RKO (cell line): ENCODE results near the gene KRTCAP2.

Experiments
- DNase-seq: peaks from one replicate; pipeline ENCODE4 v3.0.0-alpha.2; 2016; ENCODE audit warnings: low spot score

The KRTCAP2 gene

DNA sequence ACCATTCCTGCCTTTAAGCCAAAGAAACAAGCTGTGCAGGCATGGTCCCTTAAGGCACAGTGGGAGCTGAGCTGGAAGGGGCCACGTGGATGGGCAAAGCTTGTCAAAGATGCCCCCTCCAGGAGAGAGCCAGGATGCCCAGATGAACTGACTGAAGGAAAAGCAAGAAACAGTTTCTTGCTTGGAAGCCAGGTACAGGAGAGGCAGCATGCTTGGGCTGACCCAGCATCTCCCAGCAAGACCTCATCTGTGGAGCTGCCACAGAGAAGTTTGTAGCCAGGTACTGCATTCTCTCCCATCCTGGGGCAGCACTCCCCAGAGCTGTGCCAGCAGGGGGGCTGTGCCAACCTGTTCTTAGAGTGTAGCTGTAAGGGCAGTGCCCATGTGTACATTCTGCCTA lies 38.8 kb downstream of the KRTCAP2 start:
- DNase-seq: no peak

- no peak for DNase-seq
Observed at GRCh38 chr1:155133799-155134281, 39.3 kb downstream of the KRTCAP2 start.

DNA sequence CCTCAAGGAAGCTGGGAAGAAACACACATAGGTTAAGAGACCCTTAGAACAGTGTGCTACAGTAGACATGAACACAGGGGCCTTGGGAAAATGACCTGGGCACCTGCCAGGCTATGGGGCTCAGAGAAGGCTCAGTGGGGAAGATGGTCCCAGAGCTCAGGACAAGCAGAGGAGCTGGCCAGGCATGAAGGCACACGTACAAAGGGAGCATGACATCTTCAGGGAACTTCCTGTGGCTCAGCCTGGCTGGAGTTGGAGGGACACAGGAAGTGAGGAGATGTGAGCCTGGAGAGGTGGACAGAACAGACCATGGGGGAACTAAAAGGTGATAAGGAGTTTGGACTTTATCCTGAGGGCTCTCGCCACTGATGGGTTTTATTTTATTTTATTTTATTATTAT lies 41.2 kb downstream of the KRTCAP2 start:
- DNase-seq: no peak

DNA sequence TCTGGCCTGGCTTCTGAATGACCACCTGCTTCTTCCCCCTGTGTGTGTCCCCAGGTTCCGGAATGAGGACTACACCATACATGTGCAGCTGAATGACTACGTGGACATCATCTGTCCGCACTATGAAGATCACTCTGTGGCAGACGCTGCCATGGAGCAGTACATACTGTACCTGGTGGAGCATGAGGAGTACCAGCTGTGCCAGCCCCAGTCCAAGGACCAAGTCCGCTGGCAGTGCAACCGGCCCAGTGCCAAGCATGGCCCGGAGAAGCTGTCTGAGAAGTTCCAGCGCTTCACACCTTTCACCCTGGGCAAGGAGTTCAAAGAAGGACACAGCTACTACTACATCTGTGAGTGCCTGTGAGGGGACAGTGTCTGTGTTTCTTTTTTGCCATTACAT lies 41.8 kb downstream of the KRTCAP2 start:
- DNase-seq: no peak

DNA sequence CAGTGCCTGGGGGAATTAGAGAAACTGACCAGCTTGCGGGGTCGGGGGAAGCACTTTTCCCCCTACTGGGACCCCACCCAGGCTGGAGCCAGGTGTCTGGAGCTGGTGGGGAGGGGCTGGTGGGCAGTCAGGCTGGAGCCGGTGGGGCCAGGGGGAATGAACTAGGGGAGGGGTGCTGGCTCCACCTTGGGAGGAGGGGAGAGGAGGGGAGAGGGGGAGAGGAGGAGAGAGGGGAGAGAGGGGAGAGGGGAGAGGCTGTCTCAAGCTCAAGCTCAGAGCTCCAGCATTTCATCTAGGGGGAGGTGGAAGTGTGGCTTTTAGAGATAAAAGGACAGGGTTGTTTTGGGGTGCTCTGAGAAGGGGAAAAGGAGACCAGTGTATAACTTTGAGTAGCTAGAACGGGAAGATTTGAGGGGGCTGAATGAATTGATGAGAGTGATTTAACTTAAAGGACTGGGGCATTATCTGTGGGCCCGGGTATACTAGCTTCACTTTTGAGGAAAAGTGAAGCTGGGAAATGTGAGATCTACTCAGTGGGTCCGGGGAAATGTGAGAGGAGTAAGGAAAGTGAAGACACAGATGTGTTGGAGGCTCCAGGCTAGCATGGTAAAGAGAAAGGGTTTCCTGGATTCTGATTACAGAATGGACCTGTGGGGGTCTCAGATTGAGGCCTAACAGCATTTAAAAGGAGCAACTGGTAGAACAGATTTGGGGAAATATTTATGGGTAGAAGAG lies 42.7 kb downstream of the KRTCAP2 start:
- DNase-seq: no peak

DNA sequence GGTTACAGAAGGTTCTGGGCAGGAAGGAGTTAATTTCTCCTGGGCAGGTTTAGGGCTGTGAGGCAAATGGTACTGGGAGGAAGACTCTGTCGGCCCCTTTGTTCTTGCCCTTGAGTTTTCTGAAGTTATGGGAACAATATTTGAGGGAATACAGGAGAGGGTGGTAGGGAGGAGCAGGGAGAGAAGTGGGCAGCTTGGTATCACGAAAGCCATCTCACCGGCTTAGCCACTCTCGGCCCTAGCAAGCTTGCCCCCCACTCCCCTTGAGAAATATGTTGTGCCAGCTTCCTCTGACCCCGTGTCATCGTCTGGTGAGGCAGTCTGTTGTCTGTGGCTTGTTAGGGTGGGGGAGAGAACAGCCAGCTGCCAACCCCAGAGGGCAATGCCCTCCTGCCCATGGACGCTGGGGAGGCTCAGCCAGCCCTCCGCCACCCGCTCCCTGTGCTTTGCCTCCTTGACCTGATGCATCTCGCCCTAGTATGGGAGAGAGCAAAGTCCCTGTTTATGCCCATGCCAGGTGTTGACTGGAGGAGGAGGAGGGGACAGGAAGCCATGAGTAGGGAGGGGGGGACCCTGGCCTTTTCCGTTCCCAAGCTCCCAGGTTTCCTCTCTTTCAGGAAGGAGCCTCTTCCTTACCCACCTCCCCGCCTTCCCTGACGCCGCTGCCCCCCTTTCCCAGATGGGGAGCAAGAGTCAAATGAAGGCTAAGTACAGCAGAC lies 44.2 kb downstream of the KRTCAP2 start:
- no peak for DNase-seq

DNA sequence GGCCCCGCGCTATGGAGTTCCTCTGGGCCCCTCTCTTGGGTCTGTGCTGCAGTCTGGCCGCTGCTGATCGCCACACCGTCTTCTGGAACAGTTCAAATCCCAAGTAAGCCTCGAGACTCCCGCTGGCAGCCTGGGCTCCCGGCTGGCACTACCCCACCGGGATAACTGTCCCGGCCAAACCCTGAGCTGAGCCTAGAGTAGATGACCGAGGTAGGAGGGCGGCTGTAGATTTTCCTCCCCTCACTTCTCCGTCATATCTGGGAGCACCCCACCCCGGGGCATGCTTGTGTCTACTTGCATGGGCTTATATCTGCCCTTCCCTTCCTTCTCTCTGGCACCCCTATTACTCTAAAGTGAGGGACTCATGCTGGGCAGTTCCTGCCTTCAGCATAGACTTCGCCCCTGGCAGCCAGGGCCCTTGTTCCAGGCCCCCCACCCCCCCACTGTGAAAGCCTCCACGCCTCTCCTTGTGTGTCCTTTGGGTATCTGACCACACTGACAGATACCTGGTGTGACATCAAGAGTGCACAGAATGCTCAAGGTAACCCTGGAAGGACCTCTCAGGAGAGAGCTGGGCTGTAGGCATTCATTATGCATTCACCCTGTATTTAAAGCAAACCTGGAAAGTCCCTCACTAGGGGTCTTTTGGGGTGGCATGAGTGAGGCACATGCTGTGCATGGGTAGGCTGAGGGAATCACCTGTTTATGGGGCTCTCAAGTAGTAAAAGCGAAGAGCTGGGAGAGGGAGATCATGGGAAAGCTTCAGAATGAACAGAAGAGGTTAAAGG lies 44.9 kb downstream of the KRTCAP2 start:
- DNase-seq: no peak

- DNase-seq: peak; percentile 40
Observed at GRCh38 chr1:155127105-155127966, 45.8 kb downstream of the KRTCAP2 start, which contains the start of gene EFNA1. Gene EFNA1, plus strand, starts transcription at chr1:155127876. Its CDS starts 102 bp downstream, at chr1:155127978.

GRCh38 chr1:155126556-155127104 lies 46.5 kb downstream of the KRTCAP2 start:
- no peak for DNase-seq

- no peak for DNase-seq
Observed at GRCh38 chr1:155125946-155126555, 47.1 kb downstream of the KRTCAP2 start.

DNA sequence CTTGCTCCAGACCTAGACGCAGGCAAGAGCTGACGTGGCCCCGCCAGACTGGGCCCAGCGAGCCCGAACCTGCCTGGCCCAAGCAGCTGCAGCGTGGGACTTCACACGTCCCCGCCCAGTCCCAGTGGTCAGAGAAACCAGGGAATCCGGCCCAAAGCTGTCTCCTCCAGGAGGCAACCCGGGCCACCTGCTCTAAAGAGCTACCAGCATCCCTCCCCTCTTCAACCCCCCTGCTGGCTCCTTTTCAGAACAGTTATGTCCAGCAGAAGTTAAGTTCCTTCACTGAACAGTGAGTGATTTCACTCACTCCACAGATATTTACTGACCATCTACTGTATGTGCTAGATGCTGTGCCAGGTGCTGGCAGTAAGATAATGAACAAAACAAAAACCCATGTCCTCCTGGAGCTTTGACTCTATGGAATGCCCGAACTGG lies 47.6 kb downstream of the KRTCAP2 start:
- DNase-seq: no peak

- no peak for DNase-seq
Observed at GRCh38 chr1:155124503-155125463, 48.3 kb downstream of the KRTCAP2 start.

DNA sequence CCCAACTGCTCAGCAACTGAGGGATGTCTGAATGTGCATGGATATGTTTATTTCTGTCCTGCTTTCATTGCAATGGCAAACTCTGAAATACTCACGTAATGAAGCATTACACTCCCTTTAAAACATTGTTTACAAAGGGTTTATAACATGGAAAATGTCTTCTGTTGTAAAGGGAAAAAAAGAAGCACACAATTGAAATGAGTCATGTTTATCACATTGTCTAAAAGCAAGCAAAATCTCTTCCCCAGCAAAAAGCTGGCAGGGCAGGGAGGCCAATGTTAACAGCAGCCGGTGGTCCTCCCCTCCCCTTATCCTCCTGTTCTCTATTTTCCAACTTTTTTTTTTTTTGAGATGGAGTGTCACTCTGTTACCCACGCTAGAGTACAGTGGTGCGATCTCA lies 49.3 kb downstream of the KRTCAP2 start:
- DNase-seq: no peak

DNA sequence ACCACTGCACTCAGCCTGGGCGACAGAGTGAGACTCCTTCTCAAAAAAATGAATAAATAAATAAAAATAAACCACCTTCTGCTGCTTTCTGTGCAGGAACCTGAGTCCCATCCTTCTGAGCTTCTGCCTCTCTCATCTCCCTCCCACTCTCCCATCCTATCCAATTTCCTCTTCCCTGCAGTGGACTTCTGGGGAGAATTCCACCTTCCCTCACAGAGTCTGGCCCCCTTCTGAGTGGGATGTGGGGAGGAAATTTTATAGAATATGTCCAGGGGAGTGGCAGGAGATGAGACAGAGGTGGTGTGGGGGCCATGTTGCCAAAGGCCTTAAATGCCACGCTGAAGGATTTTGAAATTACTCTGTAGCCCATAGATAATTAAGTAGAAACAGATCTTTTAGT lies 50.8 kb downstream of the KRTCAP2 start:
- DNase-seq: no peak

- DNase-seq: no peak
Observed at GRCh38 chr1:155121249-155121648, 51.9 kb downstream of the KRTCAP2 start.

GRCh38 chr1:155120253-155120652 lies 52.9 kb downstream of the KRTCAP2 start:
- DNase-seq: no peak
